Mesodermal cell (in vitro differentiated cells): ENCODE data around the gene DISP3.

Experiments
- H3K27ac ChIP-seq: 2 replicates; pipeline ENCODE4 v1.7.0; 2013; ENCODE audit warnings: mild to moderate bottlenecking, low read depth, low read length, moderate library complexity; ENCODE audit not compliant: severe bottlenecking
- H3K36me3 ChIP-seq: 2 replicates; pipeline ENCODE4 v1.7.1; 2013; ENCODE audit warnings: mild to moderate bottlenecking, low read length, moderate library complexity; ENCODE audit not compliant: control insufficient read depth, insufficient read depth
- H3K4me1 ChIP-seq: one replicate; pipeline ENCODE4 v1.7.1; 2013; ENCODE audit warnings: mild to moderate bottlenecking, low read length; ENCODE audit not compliant: insufficient read depth, control insufficient read depth, poor library complexity, severe bottlenecking
- H3K4me3 ChIP-seq: 2 replicates; pipeline ENCODE4 v1.7.0; 2013; ENCODE audit warnings: low read length, control low read depth, mild to moderate bottlenecking; ENCODE audit not compliant: insufficient read depth, poor library complexity, severe bottlenecking; ENCODE audit errors: extremely low read depth
- H3K9me3 ChIP-seq: 2 replicates; pipeline ENCODE4 v1.7.1; 2013; ENCODE audit warnings: mild to moderate bottlenecking, low read length, moderate library complexity; ENCODE audit not compliant: control insufficient read depth
- WGBS, 2 experiments: methylation state at CpG; one replicate each; pipeline ENCODE4 v1.1.5; 2013; ENCODE audit warnings: missing lambda C conversion rate in 2 of 2; ENCODE audit not compliant: insufficient coverage in 2 of 2; 5-methylcytosine and 5-hydroxymethylcytosine counted together

The DISP3 gene

GRCh38 chr1:11516961-11517635 lies 38.1 kb downstream of the DISP3 start:
- whole genome bisulfite sequencing, 2 experiments: 87 to 90% methylated on average over 6 to 9 of the region's 9 CpGs

GRCh38 chr1:11518016-11518701 lies 39.2 kb downstream of the DISP3 start:
- Histone ChIP-seq H3K27ac (no peak overlapping the region), H3K9me3 (no peaks in the 10 kb centered on the region), H3K4me3 (no peak overlapping the region), H3K36me3 (no peaks in the 10 kb centered on the region), H3K4me1 (no peaks in the 10 kb centered on the region)
- 85 to 87% methylated on average over 12 to 15 of the region's 16 CpGs for WGBS, 2 experiments

More at GRCh38 chr1:11516961-11517635, 38.1 kb downstream of the DISP3 start:
- Histone ChIP-seq H3K4me1 (no peaks in the 10 kb centered on the region), H3K4me3 (no peak overlapping the region), H3K27ac (no peak overlapping the region), H3K36me3 (no peaks in the 10 kb centered on the region), H3K9me3 (no peaks in the 10 kb centered on the region)

DNA sequence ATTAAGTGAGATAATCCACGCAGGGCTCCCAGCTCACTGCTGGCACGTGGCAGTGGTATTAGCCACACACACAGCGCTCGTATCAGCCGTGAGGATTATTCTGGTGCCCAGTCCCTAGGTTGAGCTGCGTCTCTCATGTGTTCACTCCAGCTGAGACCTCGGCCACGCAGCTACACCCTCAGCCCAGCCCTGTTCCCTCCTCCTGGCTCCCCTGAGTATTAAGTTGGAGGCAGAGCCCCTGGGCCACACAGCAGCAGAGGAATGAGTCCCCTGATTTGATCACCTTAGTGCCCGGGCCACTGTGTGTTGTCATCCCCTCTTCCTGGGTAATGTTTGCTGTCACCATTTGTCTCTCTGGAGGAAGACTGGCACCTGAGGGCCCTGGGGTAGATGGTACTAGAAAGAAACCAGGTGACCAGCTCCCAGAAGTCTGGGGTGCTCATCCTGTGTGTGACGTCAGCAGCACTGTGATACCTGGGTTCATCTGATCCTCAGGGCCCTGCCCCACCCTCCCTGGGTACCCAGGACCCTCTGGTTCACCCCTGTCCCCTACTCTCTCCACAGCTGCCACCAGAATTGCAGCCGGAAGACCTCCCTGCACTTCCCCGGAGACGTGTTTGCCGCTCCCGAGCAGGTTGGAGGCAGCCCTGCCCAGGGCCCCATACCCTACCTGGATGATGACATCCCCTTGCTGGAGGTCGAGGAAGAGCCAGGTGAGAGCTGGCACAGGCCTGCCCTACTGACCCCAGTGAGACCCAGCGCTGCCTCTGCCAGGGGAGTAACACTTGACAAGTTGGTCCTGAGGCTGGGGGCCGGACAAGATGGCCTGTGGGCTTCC lies 40.1 kb downstream of the DISP3 start:
- Histone ChIP-seq H3K4me3 (no peak overlapping the region), H3K9me3 (no peaks in the 10 kb centered on the region), H3K36me3 (no peaks in the 10 kb centered on the region), H3K4me1 (no peaks in the 10 kb centered on the region), H3K27ac (no peak overlapping the region)
- WGBS, 2 experiments: 87 to 88% methylated on average over 17 to 18 of the region's 18 CpGs

DNA sequence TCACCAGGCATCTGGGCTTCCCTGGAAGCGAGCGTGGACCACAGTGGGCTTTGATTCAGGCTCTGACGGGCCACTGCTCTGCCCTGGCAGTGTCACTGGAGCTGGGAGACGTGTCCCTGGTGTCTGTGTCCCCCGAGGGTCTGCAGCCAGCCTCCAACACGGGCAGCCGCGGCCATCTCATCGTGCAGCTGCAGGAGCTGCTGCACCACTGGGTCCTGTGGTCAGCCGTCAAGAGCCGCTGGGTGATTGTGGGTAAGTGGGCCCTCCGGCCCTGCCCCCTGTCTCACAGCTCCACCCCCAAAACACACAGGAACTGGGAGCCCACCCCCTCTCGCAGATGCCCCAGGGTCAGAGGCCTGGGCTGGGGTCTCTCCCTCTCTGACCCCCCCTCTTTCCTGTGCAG lies 40.7 kb downstream of the DISP3 start:
- 87 to 92% methylated on average over 6 to 9 of the region's 13 CpGs for WGBS, 2 experiments
- Histone ChIP-seq H3K9me3 (no peaks in the 10 kb centered on the region), H3K36me3 (no peaks in the 10 kb centered on the region), H3K27ac (no peak overlapping the region), H3K4me3 (no peak overlapping the region), H3K4me1 (no peaks in the 10 kb centered on the region)

DNA sequence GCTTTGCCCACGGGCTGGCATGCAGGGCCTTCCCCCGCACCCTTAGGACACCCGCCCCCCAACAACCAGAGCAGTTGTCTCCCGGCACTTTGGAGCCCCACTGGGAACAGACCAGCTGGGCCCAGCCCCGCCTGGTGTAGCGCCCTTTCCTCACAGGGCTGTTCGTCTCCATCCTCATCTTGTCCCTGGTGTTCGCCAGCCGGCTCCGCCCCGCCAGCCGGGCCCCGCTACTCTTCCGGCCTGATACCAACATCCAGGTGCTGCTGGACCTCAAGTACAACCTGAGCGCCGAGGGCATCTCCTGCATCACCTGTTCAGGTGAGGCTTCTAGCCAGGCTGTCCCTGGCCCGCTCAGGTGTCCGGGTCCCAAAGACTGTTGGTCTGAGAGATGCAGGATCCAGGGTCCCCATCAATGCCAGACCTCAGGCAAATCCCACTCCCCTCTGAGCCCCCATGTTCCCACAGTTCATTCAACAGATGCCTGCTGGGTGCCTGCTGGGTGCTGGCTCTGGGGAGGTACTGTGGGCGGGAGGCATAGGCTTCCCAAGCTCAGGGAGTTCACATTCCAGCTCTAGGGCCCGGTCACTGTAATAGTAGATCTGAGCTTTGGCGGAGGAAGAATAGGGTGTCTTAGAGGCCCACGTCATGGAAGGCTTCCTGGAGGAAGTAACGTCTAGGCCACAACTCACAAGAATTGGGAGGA lies 41.7 kb downstream of the DISP3 start:
- WGBS, 2 experiments: 94 to 96% methylated on average over 20 to 23 of the region's 23 CpGs
- H3K4me1 ChIP-seq: no peaks in the 10 kb centered on the region
- H3K4me3 ChIP-seq: no peak overlapping the region
- H3K36me3 ChIP-seq: no peaks in the 10 kb centered on the region
- no peaks in the 10 kb centered on the region for H3K9me3 ChIP-seq
- H3K27ac ChIP-seq: no peak overlapping the region

DNA sequence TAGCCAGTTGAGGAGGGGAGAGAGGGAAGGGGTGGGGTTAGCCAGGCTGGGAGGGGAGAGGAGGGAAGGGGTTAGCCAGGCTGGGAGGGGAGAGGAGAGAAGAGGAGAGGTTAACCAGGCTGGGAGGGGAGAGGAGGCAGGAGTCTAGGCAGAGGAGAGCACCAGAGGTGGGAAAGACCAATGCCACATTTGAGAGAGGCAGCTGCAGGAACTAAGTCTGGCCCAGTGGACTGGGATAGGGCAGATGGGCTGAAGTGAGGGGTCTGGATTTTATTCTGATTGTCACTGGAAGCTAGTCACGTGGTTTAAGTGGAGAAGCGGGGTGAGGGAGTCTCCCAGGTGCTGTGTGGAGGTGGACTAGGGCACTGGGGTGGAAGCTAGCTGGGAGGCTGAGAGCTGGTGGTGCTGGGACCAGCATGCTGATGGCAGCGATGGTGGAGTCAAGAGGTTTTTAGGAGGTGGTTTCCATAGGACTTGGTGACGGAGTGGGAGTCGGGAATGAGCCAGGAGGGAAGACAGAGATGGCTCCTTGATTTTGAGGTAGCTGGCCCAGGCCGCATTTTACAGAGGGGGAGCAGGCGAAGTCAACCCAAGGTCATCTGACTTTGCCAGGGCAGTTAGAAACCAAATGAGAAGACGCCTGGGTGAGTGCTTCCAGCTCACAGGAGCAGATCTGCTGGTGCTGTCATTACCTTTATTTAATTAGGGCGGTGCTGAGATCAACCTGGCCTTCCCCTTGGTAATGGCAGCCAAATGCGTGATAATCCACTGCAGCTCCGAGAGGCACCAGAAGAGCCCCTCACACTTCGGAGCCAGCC lies 42.8 kb downstream of the DISP3 start:
- no peaks in the 10 kb centered on the region for H3K36me3 ChIP-seq
- H3K4me3 ChIP-seq: no peak overlapping the region
- 92 to 96% methylated on average over 12 of the region's 12 CpGs for WGBS, 2 experiments
- H3K4me1 ChIP-seq: no peaks in the 10 kb centered on the region
- no peaks in the 10 kb centered on the region for H3K9me3 ChIP-seq
- no peak overlapping the region for H3K27ac ChIP-seq

- 73 to 79% methylated on average over 5 to 8 of the region's 8 CpGs for WGBS, 2 experiments
- H3K36me3 ChIP-seq: no peaks in the 10 kb centered on the region
- no peaks in the 10 kb centered on the region for H3K9me3 ChIP-seq
- H3K4me1 ChIP-seq: no peaks in the 10 kb centered on the region
- peak overlapping the region; percentile 8 for H3K27ac ChIP-seq
- H3K4me3 ChIP-seq: no peak overlapping the region
Measured at GRCh38 chr1:11522400-11523235, 43.7 kb downstream of the DISP3 start.

GRCh38 chr1:11523261-11523660 lies 44.3 kb downstream of the DISP3 start:
- no peaks in the 10 kb centered on the region for H3K36me3 ChIP-seq
- no peak overlapping the region for H3K27ac ChIP-seq
- H3K4me1 ChIP-seq: no peaks in the 10 kb centered on the region
- no peak overlapping the region for H3K4me3 ChIP-seq
- no peaks in the 10 kb centered on the region for H3K9me3 ChIP-seq
- WGBS, 2 experiments: 84 to 86% methylated on average over 9 of the region's 10 CpGs

GRCh38 chr1:11523746-11524464 lies 45.0 kb downstream of the DISP3 start:
- no peaks in the 10 kb centered on the region for H3K36me3 ChIP-seq
- H3K4me1 ChIP-seq: no peaks in the 10 kb centered on the region
- H3K27ac ChIP-seq: no peak overlapping the region
- no peak overlapping the region for H3K4me3 ChIP-seq
- no peaks in the 10 kb centered on the region for H3K9me3 ChIP-seq
- WGBS, 2 experiments: 90 to 97% methylated on average over 6 to 9 of the region's 9 CpGs
